HepG2 (cell line): ENCODE data around the gene HNRNPH3. TPM values are rescaled to one million over a fixed set of nuclear protein-coding genes. Genes with fewer than 3 reads are reported as not detected.

Experiments
- ATAC-seq: fragments of 200-7000 bp; cut with Tn5 transposase; 3 replicates; pipeline ENCODE4 v1.9.1; 2020; ENCODE audit warnings: mild to moderate bottlenecking, moderate library complexity
- BruUV-seq: library from RNA; stranded (reverse); fragments of 400-500 nt; replicated peaks from 2 replicates; lab custom pipeline; 2021; lab: Mats Ljungman, UMichigan
- CTCF ChIA-PET: fragments of 300-600 bp; formaldehyde crosslinking; extraction: SDS; loops from one replicate; lab custom pipeline; 2021; ENCODE audit warnings: low total read pairs, inconsistent platforms, low intra/inter-chr PET ratio; lab: Yijun Ruan, JAX
- POLR2A ChIA-PET: fragments of 350-600 bp; sonication (Branson Sonifier 250); formaldehyde crosslinking; loops from one replicate; lab custom pipeline; 2020; ENCODE audit warnings: antibody characterized with exemption, inconsistent platforms; lab: Yijun Ruan, JAX
- DNase-seq: peaks from one replicate; pipeline ENCODE4 v3.0.0-alpha.2; 2015; ENCODE audit warnings: low spot score
- FAIRE-seq: peaks from 3 replicates; lab custom pipeline; 2011; peaks lifted over from hg19 to GRCh38; lab: Jason Lieb, UNC
- H2AFZ ChIP-seq: one replicate; pipeline ENCODE4 v1.6.1; 2011; ENCODE audit warnings: low read length, inconsistent platforms
- H3K27ac ChIP-seq: fragments of 300-600 bp; 3 replicates; pipeline ENCODE4 v1.8.0; 2011; ENCODE audit warnings: mixed run types, mild to moderate bottlenecking, mixed read lengths, low read length, inconsistent platforms; ENCODE audit not compliant: insufficient read depth; ENCODE audit errors: extremely low read length
- H3K27me3 ChIP-seq, 2 experiments: fragments of 200-600 bp in 1 of 2; 2 replicates in 1 of 2; 3 replicates in 1 of 2; pipeline versions ENCODE4 v1.6.0 to v1.8.0; 2011; ENCODE audit warnings: low read length in 2 of 2, mild to moderate bottlenecking in 2 of 2, moderate library complexity in 2 of 2, inconsistent platforms in 1 of 2; ENCODE audit not compliant: insufficient read depth in 2 of 2, control insufficient read depth in 1 of 2
- H3K36me3 ChIP-seq, 2 experiments: fragments of 200-600 bp in 1 of 2; replicated peaks in 1 of 2; 2 replicates in 1 of 2; 3 replicates in 1 of 2; pipeline versions ENCODE4 v1.5.1 to v1.8.0; 2011; ENCODE audit warnings: low read length in 2 of 2, inconsistent platforms in 1 of 2; ENCODE audit not compliant: insufficient read depth in 2 of 2, control insufficient read depth in 1 of 2
- H3K4me1 ChIP-seq: 2 replicates; pipeline ENCODE4 v1.5.1; 2012; ENCODE audit warnings: low read length, inconsistent platforms; ENCODE audit not compliant: insufficient read depth
- H3K4me2 ChIP-seq: 2 replicates; pipeline ENCODE4 v1.6.0; 2011; ENCODE audit warnings: low read depth, low read length, inconsistent platforms
- H3K4me3 ChIP-seq, 3 experiments: fragments of 200-600 bp in 1 of 3; sonication (generic), shearing (Covaris generic) in 1 of 3; replicated peaks in 1 of 3; 2 replicates each; pipeline ENCODE4 v1.5.1; 2011 to 2016; ENCODE audit warnings: low read length in 3 of 3, inconsistent platforms in 2 of 3, low read depth in 2 of 3, mild to moderate bottlenecking in 2 of 3, control low read depth in 1 of 3, mixed read lengths in 1 of 3; ENCODE audit not compliant: insufficient read depth in 1 of 3
- H3K79me2 ChIP-seq: one replicate; pipeline ENCODE4 v1.6.1; 2011; ENCODE audit warnings: low read length, inconsistent platforms; ENCODE audit not compliant: insufficient read depth
- H3K9ac ChIP-seq: 2 replicates; pipeline ENCODE4 v1.6.0; 2011; ENCODE audit warnings: mild to moderate bottlenecking, low read depth, low read length, inconsistent platforms; ENCODE audit not compliant: insufficient read depth
- H3K9me3 ChIP-seq: 2 replicates; pipeline ENCODE4 v1.5.1; 2012; ENCODE audit warnings: mild to moderate bottlenecking, low read length
- H4K20me1 ChIP-seq: 2 replicates; pipeline ENCODE4 v1.6.0; 2011; ENCODE audit warnings: inconsistent platforms, mild to moderate bottlenecking, low read length, moderate library complexity; ENCODE audit not compliant: insufficient read depth
- AGO1 ChIP-seq: fragments of 200-400 bp; formaldehyde crosslinking; IDR thresholded peaks from 2 replicates; pipeline ENCODE4 v1.6.1; 2017; ENCODE audit warnings: mild to moderate bottlenecking, low read depth, low read length, moderate library complexity; ENCODE audit not compliant: poor library complexity, severe bottlenecking
- NCOR1 ChIP-seq: fragments of 200-600 bp; sonication (generic); IDR thresholded peaks from 2 replicates; pipeline ENCODE4 v1.7.0; 2017; ENCODE audit warnings: antibody characterized with exemption, low read length, borderline replicate concordance
- WGBS: methylation state at CpG from one replicate; pipeline ENCODE4 v1.1.6; 2017; ENCODE audit warnings: low lambda C conversion rate; 5-methylcytosine and 5-hydroxymethylcytosine counted together
- in situ Hi-C: cut with HindIII; loops from 2 replicates; pipeline ENCODE4 v1.10.0; 2017; ENCODE audit warnings: low pct_unique_long_range_greater_than_20kb; ENCODE audit not compliant: extremely low pct_ligation_motif_present
- intact Hi-C: fragments of 100-400 bp; cut with micrococcal nuclease; formaldehyde crosslinking; loops from one replicate; pipeline ENCODE4 v1.10.0; 2022; ENCODE audit not compliant: unreplicated experiment
- polyA plus RNA-seq, 8 experiments: library from polyadenylated mRNA; depleted of rRNA in 3 of 8; stranded (reverse) in 7 of 8; unstranded in 1 of 8; fragments of >200 nt; fragmentation: Illumina TruSeq in 4 of 8; extraction: Trizol in 4 of 8; gene quantifications; 2 replicates each; pipeline versions ENCODE4 v1.2.1 to v1.2.3, GENCODE V29; 2011 to 2016; ENCODE audit warnings: low read depth in 4 of 8, missing spikeins in 1 of 8, mixed read lengths in 1 of 8; ENCODE audit not compliant: insufficient read depth in 1 of 8
- total RNA-seq, 5 experiments: library from RNA; depleted of rRNA; stranded (reverse); fragments of >200 nt; fragmentation: Illumina TruSeq; extraction: Trizol; gene quantifications; 2 replicates each; pipeline ENCODE4 v1.2.3, GENCODE V29; 2016; ENCODE audit warnings: low read depth in 1 of 5
- TF ChIP-seq, protein P1 (sequence below): sonication (generic); formaldehyde crosslinking; IDR thresholded peaks from 2 replicates; pipeline ENCODE4 v1.4.0; 2020; ENCODE audit warnings: missing genetic modification reagents, borderline replicate concordance
- TF ChIP-seq, protein P2 (sequence below): sonication (generic); formaldehyde crosslinking; IDR thresholded peaks from 2 replicates; pipeline ENCODE4 v1.9.0; 2022; ENCODE audit warnings: low read depth, missing genetic modification reagents

Gene HNRNPH3
- total and polyA plus RNA-seq, 2 of the 13 experiments (the other 11 are each of a cell fraction or from before 2014, with no cell fraction given), result 46.0 to 47.7 TPM

DNA sequence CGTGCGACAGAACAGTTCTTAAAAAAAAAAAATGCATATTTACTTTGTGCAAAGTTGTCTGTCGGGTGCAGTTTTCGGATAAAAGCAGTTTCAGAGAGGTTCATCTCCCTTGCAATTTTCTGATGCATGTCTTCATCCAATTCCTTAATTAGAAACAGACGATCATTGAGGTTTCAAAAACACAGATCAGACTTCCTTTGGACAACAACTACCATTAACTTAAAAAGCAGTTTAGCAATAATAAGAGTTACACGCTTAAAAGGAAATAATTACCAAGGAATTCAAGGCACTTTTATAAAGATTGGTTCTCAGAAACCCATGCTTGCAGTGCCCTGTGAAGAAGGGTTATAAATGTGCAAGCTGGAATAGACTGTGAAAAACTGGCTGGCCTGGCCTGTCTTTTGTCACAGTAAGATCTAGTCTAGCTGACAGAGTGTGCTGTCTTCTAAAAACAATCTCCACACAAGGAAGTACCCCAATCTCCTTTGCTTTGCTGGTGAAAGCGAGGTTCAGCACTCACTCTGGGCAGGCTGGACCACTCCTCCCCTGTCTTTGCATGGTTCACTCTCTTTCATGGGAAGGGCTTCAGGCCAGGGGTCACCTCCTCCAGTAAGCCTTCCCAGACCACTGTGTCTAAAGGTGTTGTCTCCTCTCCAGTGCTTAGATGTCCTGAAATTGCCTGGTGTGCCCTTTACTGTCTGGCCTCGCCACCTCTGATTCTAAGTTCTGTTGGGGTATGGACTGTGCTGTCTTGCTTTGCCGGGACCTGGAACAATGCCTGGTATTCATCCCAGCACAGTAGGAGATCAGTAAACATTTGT is 34.8 kb upstream of the HNRNPH3 start:
- no peaks in the 10 kb centered on the region for H3K79me2 ChIP-seq
- no peak overlapping the region for H3K4me3 ChIP-seq
- H3K9ac ChIP-seq, result no peak overlapping the region
- no peaks in the 10 kb centered on the region for H4K20me1 ChIP-seq
- H3K36me3 ChIP-seq, result no peaks in the 10 kb centered on the region
- no peak overlapping the region for H3K27ac ChIP-seq
- ATAC-seq (no peak; the same call in 2 of the 3 replicates), DNase-seq (no peak), FAIRE-seq (no peak)
- no peak overlapping the region for H2AFZ ChIP-seq
- no TSS peak for BruUV-seq
- in situ Hi-C loops (no loop called here), intact Hi-C loops (no loop called here)
- ChIA-PET CTCF (no interaction called here), POLR2A (no interaction called here)
- peaks cover 9% of the 10 kb centered on the region for H3K4me1 ChIP-seq
- H3K27me3 ChIP-seq, result no peaks in the 10 kb centered on the region
- WGBS, result 84% methylated on average over 9 of the region's 9 CpGs
- TF ChIP-seq NCOR1, result no peak
- TF ChIP-seq, protein P1, sequence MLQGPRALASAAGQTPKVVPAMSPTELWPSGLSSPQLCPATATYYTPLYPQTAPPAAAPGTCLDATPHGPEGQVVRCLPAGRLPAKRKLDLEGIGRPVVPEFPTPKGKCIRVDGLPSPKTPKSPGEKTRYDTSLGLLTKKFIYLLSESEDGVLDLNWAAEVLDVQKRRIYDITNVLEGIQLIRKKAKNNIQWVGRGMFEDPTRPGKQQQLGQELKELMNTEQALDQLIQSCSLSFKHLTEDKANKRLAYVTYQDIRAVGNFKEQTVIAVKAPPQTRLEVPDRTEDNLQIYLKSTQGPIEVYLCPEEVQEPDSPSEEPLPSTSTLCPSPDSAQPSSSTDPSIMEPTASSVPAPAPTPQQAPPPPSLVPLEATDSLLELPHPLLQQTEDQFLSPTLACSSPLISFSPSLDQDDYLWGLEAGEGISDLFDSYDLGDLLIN (CRISPR knock-in tag), result no peak
- TF ChIP-seq, protein P2, sequence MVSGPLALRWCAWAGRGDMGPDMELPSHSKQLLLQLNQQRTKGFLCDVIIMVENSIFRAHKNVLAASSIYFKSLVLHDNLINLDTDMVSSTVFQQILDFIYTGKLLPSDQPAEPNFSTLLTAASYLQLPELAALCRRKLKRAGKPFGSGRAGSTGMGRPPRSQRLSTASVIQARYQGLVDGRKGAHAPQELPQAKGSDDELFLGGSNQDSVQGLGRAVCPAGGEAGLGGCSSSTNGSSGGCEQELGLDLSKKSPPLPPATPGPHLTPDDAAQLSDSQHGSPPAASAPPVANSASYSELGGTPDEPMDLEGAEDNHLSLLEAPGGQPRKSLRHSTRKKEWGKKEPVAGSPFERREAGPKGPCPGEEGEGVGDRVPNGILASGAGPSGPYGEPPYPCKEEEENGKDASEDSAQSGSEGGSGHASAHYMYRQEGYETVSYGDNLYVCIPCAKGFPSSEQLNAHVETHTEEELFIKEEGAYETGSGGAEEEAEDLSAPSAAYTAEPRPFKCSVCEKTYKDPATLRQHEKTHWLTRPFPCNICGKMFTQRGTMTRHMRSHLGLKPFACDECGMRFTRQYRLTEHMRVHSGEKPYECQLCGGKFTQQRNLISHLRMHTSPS (CRISPR knock-in tag), result no peak
- no peak for TF ChIP-seq AGO1
- H3K4me2 ChIP-seq, result no peak overlapping the region
- H3K9me3 ChIP-seq, result no peaks in the 10 kb centered on the region
